ENCODE measurements around the gene DYRK3. TPM values are rescaled to one million over a fixed set of nuclear protein-coding genes. Genes with fewer than 3 reads are reported as not detected.

DYRK3 gene
- total RNA-seq, 1 donor from 2014 or later = 15.8 TPM

GRCh38 chr1:206681359-206681758 is 46.0 kb downstream of the DYRK3 start:
- no peak for DNase-seq (ENCODE audit: extremely low read depth, low read depth, low spot score)

- DNase-seq (ENCODE audit: extremely low read depth, low read depth, low spot score) = no peak
Observed at GRCh38 chr1:206682111-206682510, 46.8 kb downstream of the DYRK3 start.

- DNase-seq (ENCODE audit: extremely low read depth, low read depth, low spot score) = no peak
Observed at GRCh38 chr1:206683313-206683712, 48.0 kb downstream of the DYRK3 start.

GRCh38 chr1:206684003-206684402 is 48.7 kb downstream of the DYRK3 start:
- no peak for DNase-seq (ENCODE audit: extremely low read depth, low read depth, low spot score)

GRCh38 chr1:206684478-206685333 is 49.4 kb downstream of the DYRK3 start, which contains the start of gene MAPKAPK2:
TSS of gene MAPKAPK2 (plus strand) at chr1:206684905. CDS start at chr1:206685230, 325 bp downstream.
- no peak for DNase-seq (ENCODE audit: extremely low read depth, low read depth, low spot score)

GRCh38 chr1:206685334-206685768 is 50.0 kb downstream of the DYRK3 start:
- DNase-seq (ENCODE audit: extremely low read depth, low read depth, low spot score) = no peak

- no peak for DNase-seq (ENCODE audit: extremely low read depth, low read depth, low spot score)
Observed at GRCh38 chr1:206685769-206686477, 50.6 kb downstream of the DYRK3 start.

GRCh38 chr1:206686478-206687249 is 51.3 kb downstream of the DYRK3 start:
- no peak for DNase-seq (ENCODE audit: extremely low read depth, low read depth, low spot score)

- DNase-seq (ENCODE audit: extremely low read depth, low read depth, low spot score) = no peak
Observed at GRCh38 chr1:206687251-206687914, 52.0 kb downstream of the DYRK3 start.

- DNase-seq (ENCODE audit: extremely low read depth, low read depth, low spot score) = no peak
Observed at GRCh38 chr1:206687915-206688442, 52.6 kb downstream of the DYRK3 start.

GRCh38 chr1:206690516-206690915 is 55.2 kb downstream of the DYRK3 start:
- DNase-seq (ENCODE audit: extremely low read depth, low read depth, low spot score) = no peak

- no peak for DNase-seq (ENCODE audit: extremely low read depth, low read depth, low spot score)
Observed at GRCh38 chr1:206691604-206692003, 56.3 kb downstream of the DYRK3 start.

- DNase-seq (ENCODE audit: extremely low read depth, low read depth, low spot score) = no peak
Observed at GRCh38 chr1:206693029-206693428, 57.7 kb downstream of the DYRK3 start.

GRCh38 chr1:206693592-206693991 is 58.3 kb downstream of the DYRK3 start:
- no peak for DNase-seq (ENCODE audit: extremely low read depth, low read depth, low spot score)

GRCh38 chr1:206694171-206695124 is 59.1 kb downstream of the DYRK3 start:
- no peak for DNase-seq (ENCODE audit: extremely low read depth, low read depth, low spot score)

GRCh38 chr1:206695733-206696132 is 60.4 kb downstream of the DYRK3 start:
- DNase-seq (ENCODE audit: extremely low read depth, low read depth, low spot score) = no peak

GRCh38 chr1:206696812-206697585 is 61.7 kb downstream of the DYRK3 start:
- no peak for DNase-seq (ENCODE audit: extremely low read depth, low read depth, low spot score)

- no peak for DNase-seq (ENCODE audit: extremely low read depth, low read depth, low spot score)
Observed at GRCh38 chr1:206698011-206698410, 62.7 kb downstream of the DYRK3 start.
